Mesenchymal stem cell (in vitro differentiated cells and primary cell): ENCODE measurements around the gene FADD.
A peak's percentile ranks its signal among the peaks of the same experiment; 100 is the strongest.

ENCODE experiments used
- DNase-seq: peaks from one replicate; pipeline ENCODE4 v3.0.0-alpha.2; 2013
- H2AFZ ChIP-seq: one replicate; pipeline ENCODE4 v1.6.1; 2013; ENCODE audit warnings: low read depth, mild to moderate bottlenecking, control low read depth, inconsistent platforms, low read length, moderate library complexity
- H2AK5ac ChIP-seq: 2 replicates; pipeline ENCODE4 v1.6.1; 2013; ENCODE audit warnings: low read length, moderate library complexity, mild to moderate bottlenecking, inconsistent platforms; ENCODE audit not compliant: severe bottlenecking
- H2BK120ac ChIP-seq: one replicate; pipeline ENCODE4 v1.6.1; 2013; ENCODE audit warnings: low read depth, mild to moderate bottlenecking, inconsistent platforms, low read length, moderate library complexity
- H2BK12ac ChIP-seq, 2 experiments: one replicate each; pipeline ENCODE4 v1.6.1; 2013; ENCODE audit warnings: inconsistent platforms in 2 of 2, low read length in 2 of 2, mild to moderate bottlenecking in 2 of 2, moderate library complexity in 2 of 2, control low read depth in 1 of 2
- H2BK15ac ChIP-seq: one replicate; pipeline ENCODE4 v1.6.1; 2013; ENCODE audit warnings: mild to moderate bottlenecking, low read depth, inconsistent platforms; ENCODE audit not compliant: poor library complexity, severe bottlenecking
- H2BK5ac ChIP-seq: 2 replicates; pipeline ENCODE4 v1.6.1; 2013; ENCODE audit warnings: low read depth, mild to moderate bottlenecking, low read length, control low read depth, inconsistent platforms; ENCODE audit not compliant: poor library complexity, severe bottlenecking
- H3K14ac ChIP-seq, 2 experiments: one replicate each; pipeline ENCODE4 v1.6.1; 2013; ENCODE audit warnings: inconsistent platforms in 2 of 2, low read length in 2 of 2, control low read depth in 1 of 2, mild to moderate bottlenecking in 1 of 2, moderate library complexity in 1 of 2
- H3K18ac ChIP-seq, 2 experiments: one replicate each; pipeline ENCODE4 v1.6.1; 2013; ENCODE audit warnings: inconsistent platforms in 2 of 2, low read length in 2 of 2, control low read depth in 1 of 2, low read depth in 1 of 2, mild to moderate bottlenecking in 1 of 2
- H3K23ac ChIP-seq, 2 experiments: one replicate each; pipeline ENCODE4 v1.6.1; 2013; ENCODE audit warnings: inconsistent platforms in 2 of 2, low read length in 2 of 2, mild to moderate bottlenecking in 2 of 2, moderate library complexity in 2 of 2, control low read depth in 1 of 2
- H3K27ac ChIP-seq: 2 replicates; pipeline ENCODE4 v1.5.1; 2013; ENCODE audit warnings: mild to moderate bottlenecking, moderate library complexity, low read length, control low read depth, inconsistent platforms; ENCODE audit not compliant: poor library complexity, severe bottlenecking
- H3K27me3 ChIP-seq, 2 experiments: 2 replicates each; pipeline versions ENCODE4 v1.6.1 to v1.7.0; 2013; ENCODE audit warnings: low read length in 2 of 2, mild to moderate bottlenecking in 2 of 2, moderate library complexity in 2 of 2, control low read depth in 1 of 2, inconsistent platforms in 1 of 2; ENCODE audit not compliant: control insufficient read depth in 1 of 2, insufficient read depth in 1 of 2
- H3K36me3 ChIP-seq, 2 experiments: 2 replicates each; pipeline versions ENCODE4 v1.6.1 to v1.7.0; 2013; ENCODE audit warnings: low read length in 2 of 2, control low read depth in 1 of 2, inconsistent platforms in 1 of 2, low read depth in 1 of 2, mild to moderate bottlenecking in 1 of 2; ENCODE audit not compliant: insufficient read depth in 2 of 2, control insufficient read depth in 1 of 2
- H3K4ac ChIP-seq, 2 experiments: one replicate each; pipeline ENCODE4 v1.6.1; 2013; ENCODE audit warnings: inconsistent platforms in 2 of 2, low read length in 2 of 2, mild to moderate bottlenecking in 2 of 2, moderate library complexity in 2 of 2, control low read depth in 1 of 2, low read depth in 1 of 2
- H3K4me1 ChIP-seq: 2 replicates; pipeline ENCODE4 v1.6.1; 2013; ENCODE audit warnings: low read depth, low read length, control low read depth; ENCODE audit not compliant: control insufficient read depth, insufficient read depth
- H3K4me2 ChIP-seq: 2 replicates; pipeline ENCODE4 v1.6.1; 2013; ENCODE audit warnings: low read length, mild to moderate bottlenecking, inconsistent platforms; ENCODE audit not compliant: poor library complexity, severe bottlenecking
- H3K4me3 ChIP-seq, 2 experiments: 2 replicates each; pipeline versions ENCODE4 v1.5.1 to v1.7.0; 2013; ENCODE audit warnings: low read length in 2 of 2, mild to moderate bottlenecking in 2 of 2, control low read depth in 1 of 2, low read depth in 1 of 2; ENCODE audit not compliant: insufficient read depth in 1 of 2
- H3K79me1 ChIP-seq: replicated peaks from 2 replicates; pipeline ENCODE4 v1.6.1; 2013; ENCODE audit warnings: mild to moderate bottlenecking, control low read depth, low read length, inconsistent platforms; ENCODE audit not compliant: poor library complexity, severe bottlenecking
- H3K9ac ChIP-seq: 2 replicates; pipeline ENCODE4 v1.7.0; 2013; ENCODE audit warnings: mild to moderate bottlenecking, low read length, moderate library complexity
- H3K9me3 ChIP-seq: 2 replicates; pipeline ENCODE4 v1.7.0; 2013; ENCODE audit warnings: mild to moderate bottlenecking, low read length; ENCODE audit not compliant: control insufficient read depth
- H4K8ac ChIP-seq: one replicate; pipeline ENCODE4 v1.6.1; 2013; ENCODE audit warnings: inconsistent platforms, mild to moderate bottlenecking, low read length, moderate library complexity
- H4K91ac ChIP-seq: one replicate; pipeline ENCODE4 v1.6.1; 2013; ENCODE audit warnings: mild to moderate bottlenecking, low read length, inconsistent platforms
- WGBS: methylation state at CpG from one replicate; pipeline ENCODE4 v1.1.7; 2013; ENCODE audit warnings: mixed read lengths; 5-methylcytosine and 5-hydroxymethylcytosine counted together

FADD gene

DNA sequence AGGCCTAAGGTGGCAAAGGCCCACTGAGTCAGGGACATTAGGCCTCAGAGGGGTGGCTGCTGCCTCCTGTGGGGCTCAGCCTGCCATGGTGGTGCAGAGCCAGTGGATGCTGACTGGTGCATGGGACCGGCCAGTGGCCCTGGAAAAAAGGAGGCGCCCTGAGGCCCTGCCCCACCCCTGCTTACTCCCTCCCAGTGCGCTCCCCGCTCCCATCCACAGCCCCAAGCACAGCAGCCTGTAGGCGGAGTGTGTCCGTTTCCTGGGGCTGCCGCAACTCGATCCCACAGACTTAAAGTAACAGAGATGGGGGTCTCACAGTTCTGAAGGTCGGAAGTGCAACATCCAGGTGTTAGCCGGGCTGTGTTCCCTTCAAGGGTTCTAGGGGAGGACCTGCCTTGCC, 38.4 kb upstream of the FADD start:
- Histone ChIP-seq H3K79me1 (no peaks in the 10 kb centered on the region), H3K36me3 (no peaks in the 10 kb centered on the region), H3K27ac (no peak overlapping the region), H2BK12ac (no peak overlapping the region), H2AFZ (no peak overlapping the region), H2BK15ac (no peak overlapping the region), H3K4me1 (peaks cover 2% of the 10 kb centered on the region), H3K18ac (no peak overlapping the region), H4K91ac (no peak overlapping the region), H3K4me2 (no peak overlapping the region), H2AK5ac (no peak overlapping the region), H3K4ac (no peak overlapping the region), H2BK5ac (no peak overlapping the region), H3K9ac (no peak overlapping the region), H3K14ac (no peak overlapping the region), H3K23ac (no peak overlapping the region), H2BK120ac (no peak overlapping the region), H4K8ac (no peak overlapping the region), H3K9me3 (no peaks in the 10 kb centered on the region), H3K4me3 (no peak overlapping the region), H3K27me3 (peaks cover 47 to 51% of the 10 kb centered on the region in 2 experiments)
- WGBS: 92% methylated on average over 10 of the region's 10 CpGs
- DNase-seq: no peak

DNA sequence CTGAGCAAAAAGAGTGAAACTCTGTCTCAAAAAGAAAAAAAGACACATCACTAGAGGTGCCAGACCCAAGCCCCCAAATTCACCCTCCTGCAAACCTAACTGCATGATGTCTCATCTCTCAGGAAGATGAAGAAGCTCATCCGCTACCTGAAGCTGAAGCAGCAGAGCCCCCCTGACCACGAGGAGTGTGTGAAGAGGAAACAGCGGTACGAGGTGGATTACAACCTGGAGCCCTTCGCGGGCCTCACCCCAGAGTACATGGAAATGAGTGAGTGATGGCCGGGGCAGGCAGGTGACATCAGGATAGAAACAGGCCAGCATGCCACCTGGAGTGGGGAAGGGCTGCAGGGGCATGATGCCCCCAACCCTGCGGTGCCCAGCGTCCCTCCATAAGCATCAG, 36.0 kb upstream of the FADD start:
- H3K4me3 ChIP-seq: no peak overlapping the region
- H3K27me3 ChIP-seq: peaks cover 50 to 57% of the 10 kb centered on the region in 2 experiments
- H4K91ac ChIP-seq: no peak overlapping the region
- no peak overlapping the region for H4K8ac ChIP-seq
- H2BK5ac ChIP-seq: no peak overlapping the region
- no peak overlapping the region for H3K14ac ChIP-seq
- no peak overlapping the region for H2BK15ac ChIP-seq
- no peak overlapping the region for H3K4ac ChIP-seq
- no peak overlapping the region for H2BK120ac ChIP-seq
- H2AFZ ChIP-seq: no peak overlapping the region
- H3K18ac ChIP-seq: no peak overlapping the region
- H3K9ac ChIP-seq: no peak overlapping the region
- H3K4me1 ChIP-seq: peaks cover 2% of the 10 kb centered on the region
- H3K36me3 ChIP-seq: no peaks in the 10 kb centered on the region
- H3K27ac ChIP-seq: no peak overlapping the region
- H2AK5ac ChIP-seq: no peak overlapping the region
- no peaks in the 10 kb centered on the region for H3K9me3 ChIP-seq
- WGBS: 86% methylated on average over 9 of the region's 9 CpGs
- no peaks in the 10 kb centered on the region for H3K79me1 ChIP-seq
- no peak overlapping the region for H3K23ac ChIP-seq
- DNase-seq: no peak
- H3K4me2 ChIP-seq: no peak overlapping the region
- no peak overlapping the region for H2BK12ac ChIP-seq

DNA sequence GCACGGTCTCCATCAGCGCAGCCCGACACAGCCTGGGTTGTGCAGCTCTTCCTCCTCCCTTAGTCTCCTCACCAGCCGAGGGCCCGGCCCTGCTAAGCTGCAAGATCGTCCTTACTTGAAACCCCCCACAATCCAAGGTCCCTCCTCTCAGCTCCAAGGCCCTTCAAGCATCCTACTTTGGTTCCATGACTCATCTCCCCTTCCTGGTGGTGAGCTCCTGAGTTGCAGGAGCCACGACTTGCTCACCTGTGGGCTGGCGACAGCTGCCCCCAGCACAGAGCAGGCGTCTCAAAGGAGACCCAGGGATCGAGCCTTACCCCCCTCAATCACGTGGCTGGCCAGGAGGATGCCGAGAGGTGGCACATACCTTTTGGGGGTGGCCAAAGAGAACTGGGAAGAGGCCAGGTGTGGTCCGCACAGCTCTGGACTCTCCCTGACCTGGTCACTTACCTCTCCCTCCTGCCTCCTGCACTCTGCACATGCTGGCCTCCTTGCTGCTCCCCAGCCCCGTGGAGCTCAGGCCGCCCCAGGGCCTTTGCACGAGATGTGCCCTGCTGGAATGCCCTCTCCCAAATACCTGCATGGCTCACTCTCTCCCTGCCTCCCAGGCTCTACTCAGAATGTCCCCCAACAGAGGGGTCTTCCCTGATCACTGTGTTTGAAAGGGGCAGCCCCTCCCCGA, 35.2 kb upstream of the FADD start:
- Histone ChIP-seq H3K36me3 (no peaks in the 10 kb centered on the region), H3K27me3 (peaks cover 48 to 57% of the 10 kb centered on the region in 2 experiments), H2BK120ac (no peak overlapping the region), H3K9me3 (no peaks in the 10 kb centered on the region), H3K4me2 (no peak overlapping the region), H3K23ac (no peak overlapping the region), H3K4me1 (peaks cover 2% of the 10 kb centered on the region), H2AK5ac (no peak overlapping the region), H4K8ac (no peak overlapping the region), H3K9ac (no peak overlapping the region), H3K18ac (peak overlapping the region in 1 of 2 experiments; percentile 50), H2BK12ac (no peak overlapping the region), H3K27ac (no peak overlapping the region), H4K91ac (no peak overlapping the region), H3K4me3 (no peak overlapping the region), H2BK15ac (no peak overlapping the region), H2AFZ (no peak overlapping the region), H3K14ac (no peak overlapping the region), H3K4ac (no peak overlapping the region), H2BK5ac (no peak overlapping the region), H3K79me1 (no peaks in the 10 kb centered on the region)
- no peak for DNase-seq
- 82% methylated on average over 14 of the region's 17 CpGs for WGBS

DNA sequence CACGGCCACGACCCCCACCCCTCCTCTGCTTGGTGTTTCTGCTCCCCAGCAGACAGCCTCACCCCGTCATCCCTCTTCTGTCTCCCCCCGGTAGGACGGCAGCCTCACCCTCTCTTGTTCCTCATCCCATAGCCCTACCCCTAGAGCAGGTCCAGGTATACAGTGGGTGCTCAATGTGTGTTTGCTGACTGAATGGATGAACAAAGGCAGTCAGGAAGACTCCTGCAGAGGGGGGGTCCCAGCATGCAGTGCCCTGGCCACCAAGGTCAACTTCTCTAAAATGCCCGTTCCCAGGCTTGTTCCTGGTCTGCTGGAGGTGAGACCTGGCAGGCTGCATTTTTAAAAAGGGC, 34.7 kb upstream of the FADD start:
- H2BK15ac ChIP-seq: no peak overlapping the region
- 86% methylated on average over 3 of the region's 6 CpGs for WGBS
- peaks cover 48 to 57% of the 10 kb centered on the region in 2 experiments for H3K27me3 ChIP-seq
- no peaks in the 10 kb centered on the region for H3K79me1 ChIP-seq
- no peak for DNase-seq
- H3K36me3 ChIP-seq: no peaks in the 10 kb centered on the region
- H3K18ac ChIP-seq: peak overlapping the region in 1 of 2 experiments; percentile 50
- H2AFZ ChIP-seq: no peak overlapping the region
- no peak overlapping the region for H3K4ac ChIP-seq
- H3K27ac ChIP-seq: no peak overlapping the region
- H3K4me3 ChIP-seq: no peak overlapping the region
- no peak overlapping the region for H3K14ac ChIP-seq
- H2BK12ac ChIP-seq: no peak overlapping the region
- H2BK120ac ChIP-seq: no peak overlapping the region
- no peak overlapping the region for H3K9ac ChIP-seq
- H4K91ac ChIP-seq: no peak overlapping the region
- no peak overlapping the region for H3K23ac ChIP-seq
- no peaks in the 10 kb centered on the region for H3K9me3 ChIP-seq
- peaks cover 2% of the 10 kb centered on the region for H3K4me1 ChIP-seq
- H2AK5ac ChIP-seq: no peak overlapping the region
- no peak overlapping the region for H3K4me2 ChIP-seq
- H4K8ac ChIP-seq: no peak overlapping the region
- H2BK5ac ChIP-seq: no peak overlapping the region
